B cell (primary cell): ENCODE measurements around the gene SPATA20. TPM values are rescaled to one million over a fixed set of nuclear protein-coding genes. Genes with fewer than 3 reads are reported as not detected.

ENCODE experiments used
- ATAC-seq: fragments of 200-7000 bp; cut with Tn5 transposase; one replicate; pipeline ENCODE4 v1.10.0; 2021; ENCODE audit warnings: low read depth, mild to moderate bottlenecking, moderate number of reproducible peaks, moderate library complexity
- CTCF ChIA-PET: fragments of 350-600 bp; sonication (Branson Sonifier 250); formaldehyde crosslinking; loops from one replicate; lab custom pipeline; 2021; ENCODE audit warnings: antibody characterized with exemption, inconsistent platforms; lab: Charles Lee
- POLR2A ChIA-PET: fragments of 350-600 bp; sonication (Branson Sonifier 250); formaldehyde crosslinking; loops from one replicate; lab custom pipeline; 2021; ENCODE audit warnings: antibody characterized with exemption; lab: Charles Lee
- DNase-seq: peaks from one replicate; pipeline ENCODE4 v3.0.0; 2013
- H2AFZ ChIP-seq: 2 replicates; pipeline ENCODE4 v1.6.1; 2012; ENCODE audit warnings: mild to moderate bottlenecking, low read depth, low read length; ENCODE audit not compliant: insufficient read depth, poor library complexity, severe bottlenecking
- H3K27ac ChIP-seq, 2 donors: 1 replicate in 1 of 2; 2 replicates in 1 of 2; pipeline ENCODE4 v1.5.1; 2012 to 2013; ENCODE audit warnings: low read length in 2 of 2, mild to moderate bottlenecking in 2 of 2, moderate library complexity in 1 of 2
- H3K27me3 ChIP-seq, 4 experiments: fragments of 200-600 bp in 1 of 4; sonication (generic) in 1 of 4; replicated peaks in 1 of 4; 1 replicate in 2 of 4; 2 replicates in 2 of 4; pipeline versions ENCODE4 v1.6.1 to v1.7.0; 2013 to 2016; ENCODE audit warnings: low read length in 3 of 4, mild to moderate bottlenecking in 2 of 4, mixed read lengths in 1 of 4, moderate library complexity in 1 of 4; ENCODE audit not compliant: insufficient read depth in 4 of 4, control insufficient read depth in 3 of 4; ENCODE audit errors: control extremely low read depth in 1 of 4
- H3K36me3 ChIP-seq, 2 experiments: replicated peaks in 1 of 2; 1 replicate in 1 of 2; 2 replicates in 1 of 2; pipeline versions ENCODE4 v1.6.1 to v1.7.1; 2013; ENCODE audit warnings: low read length in 1 of 2; ENCODE audit not compliant: insufficient read depth in 2 of 2, control insufficient read depth in 1 of 2; ENCODE audit errors: control extremely low read depth in 1 of 2, extremely low read depth in 1 of 2
- H3K4me1 ChIP-seq, 2 donors: fragments of 200-600 bp in 1 of 2; sonication (generic) in 1 of 2; 1 replicate in 1 of 2; 2 replicates in 1 of 2; pipeline versions ENCODE4 v1.5.1 to v1.6.1; 2013 to 2017; ENCODE audit warnings: low read length in 2 of 2; ENCODE audit not compliant: control insufficient read depth in 2 of 2, insufficient read depth in 2 of 2
- H3K4me2 ChIP-seq: replicated peaks from 2 replicates; pipeline ENCODE3; 2012; ENCODE audit warnings: mild to moderate bottlenecking, low read depth, low read length; ENCODE audit not compliant: poor library complexity, severe bottlenecking
- H3K4me3 ChIP-seq, 5 experiments: fragments of 200-600 bp in 1 of 5; sonication (generic) in 1 of 5; 1 replicate in 3 of 5; 2 replicates in 2 of 5; pipeline versions ENCODE4 v1.5.1 to v1.7.0; 2011 to 2016; ENCODE audit warnings: low read length in 4 of 5, mild to moderate bottlenecking in 4 of 5, low read depth in 2 of 5, control low read depth in 1 of 5, moderate library complexity in 1 of 5; ENCODE audit not compliant: insufficient read depth in 1 of 5; ENCODE audit errors: control extremely low read depth in 1 of 5, extremely low read depth in 1 of 5
- H3K79me2 ChIP-seq: fragments of 200-600 bp; sonication (generic); one replicate; pipeline ENCODE4 v1.6.0; 2016; ENCODE audit warnings: low read length; ENCODE audit not compliant: control insufficient read depth, insufficient read depth
- H3K9ac ChIP-seq: fragments of 200-600 bp; sonication (generic); 2 replicates; pipeline ENCODE4 v1.6.1; 2017; ENCODE audit warnings: mild to moderate bottlenecking, low read length, moderate library complexity
- H3K9me3 ChIP-seq, 3 donors: one replicate each; pipeline versions ENCODE4 v1.6.1 to v1.7.1; 2013; ENCODE audit warnings: low read length in 2 of 3; ENCODE audit not compliant: control insufficient read depth in 2 of 3, insufficient read depth in 1 of 3; ENCODE audit errors: control extremely low read depth in 1 of 3
- H4K20me1 ChIP-seq: 2 replicates; pipeline ENCODE4 v1.6.0; 2012; ENCODE audit warnings: mild to moderate bottlenecking, low read length; ENCODE audit not compliant: insufficient read depth, control insufficient read depth, poor library complexity, severe bottlenecking
- H3K27ac Mint-ChIP-seq: one replicate; pipeline ENCODE4 v1.8.0; 2021; ENCODE audit warnings: mixed read lengths
- H3K27me3 Mint-ChIP-seq: one replicate; pipeline ENCODE4 v1.8.0; 2021; ENCODE audit warnings: mixed read lengths
- H3K4me1 Mint-ChIP-seq: one replicate; pipeline ENCODE4 v1.8.0; 2021; ENCODE audit warnings: mixed read lengths
- H3K4me3 Mint-ChIP-seq: one replicate; pipeline ENCODE4 v1.8.0; 2021; ENCODE audit warnings: mixed read lengths
- H3K9me3 Mint-ChIP-seq: one replicate; pipeline ENCODE4 v1.8.0; 2022; ENCODE audit warnings: mixed read lengths; ENCODE audit not compliant: insufficient read depth
- CTCF ChIP-seq: fragments of 200-600 bp; IDR thresholded peaks from one replicate; pipeline ENCODE4 v1.8.0; 2022; ENCODE audit warnings: antibody characterized with exemption, mild to moderate bottlenecking
- EZH2 ChIP-seq: IDR thresholded peaks from 2 replicates; pipeline ENCODE4 v1.6.1; 2012; ENCODE audit warnings: borderline replicate concordance, low read depth, mild to moderate bottlenecking, moderate library complexity, low read length; ENCODE audit not compliant: insufficient read depth, poor library complexity, severe bottlenecking
- WGBS: methylation state at CpG from one replicate; pipeline ENCODE4 v1.1.5; 2013; ENCODE audit warnings: missing lambda C conversion rate; ENCODE audit not compliant: insufficient coverage; 5-methylcytosine and 5-hydroxymethylcytosine counted together
- intact Hi-C: fragments of 100-400 bp; cut with micrococcal nuclease; formaldehyde crosslinking; loops from one replicate; pipeline ENCODE4 v1.10.0; 2022
- polyA plus RNA-seq: library from polyadenylated mRNA; depleted of rRNA; stranded (reverse); fragments of >200 nt; gene quantifications from 2 replicates; pipeline ENCODE4 v1.2.3, GENCODE V29; 2012
- total RNA-seq, 2 donors: library from RNA; stranded (reverse); fragments of 120-200 nt in 1 of 2; gene quantifications; 1 replicate in 1 of 2; 2 replicates in 1 of 2; pipeline versions ENCODE4 v1.2.3 to v1.2.4, GENCODE V29; 2013 to 2022

Gene SPATA20
- total and polyA plus RNA-seq, 2 donors (not counting 1 experiment from before 2014, with no cell fraction given) = 61.7 to 68.5 TPM

GRCh38 chr17:50585346-50585745 lies 38.4 kb downstream of the SPATA20 start:
- Histone ChIP-seq H3K27me3 (peaks cover 0 to 5% (median 2%) of the 10 kb centered on the region in 4 experiments), H3K79me2 (no peaks in the 10 kb centered on the region), H3K9me3 (peaks cover 0 to 3% (median 0%) of the 10 kb centered on the region in 3 donors), H3K27ac (no peak overlapping the region), H2AFZ (no peak overlapping the region), H3K36me3 (no peaks in the 10 kb centered on the region), H3K4me3 (no peak overlapping the region), H3K4me2 (no peak overlapping the region), H3K4me1 (no peaks in the 10 kb centered on the region), H3K9ac (no peak overlapping the region), H4K20me1 (no peaks in the 10 kb centered on the region)
- Mint-ChIP-seq H3K9me3 (no peaks in the 10 kb centered on the region), H3K27ac (no peak overlapping the region), H3K27me3 (peaks cover 27% of the 10 kb centered on the region), H3K4me3 (no peak overlapping the region), H3K4me1 (no peaks in the 10 kb centered on the region)
- ChIA-PET POLR2A (no interaction called here), CTCF (no interaction called here)
- intact Hi-C loops = no loop called here
- DNase-seq (no peak), ATAC-seq (no peak)
- TF ChIP-seq EZH2 (no peak), CTCF (no peak)
- 90% methylated on average over 2 of the region's 4 CpGs for WGBS

GRCh38 chr17:50585891-50586290 lies 38.9 kb downstream of the SPATA20 start:
- peaks cover 26% of the 10 kb centered on the region for H3K27me3 Mint-ChIP-seq
- TF ChIP-seq CTCF (no peak), EZH2 (no peak)
- H3K9me3 Mint-ChIP-seq = no peaks in the 10 kb centered on the region
- WGBS = 76% methylated on average over 8 of the region's 8 CpGs
- H3K4me1 ChIP-seq = no peaks in the 10 kb centered on the region
- no peak overlapping the region for H3K4me3 ChIP-seq
- no peaks in the 10 kb centered on the region for H4K20me1 ChIP-seq
- no peak overlapping the region for H3K4me2 ChIP-seq
- H3K79me2 ChIP-seq = no peaks in the 10 kb centered on the region
- H3K4me3 Mint-ChIP-seq = no peak overlapping the region
- no peak overlapping the region for H3K27ac ChIP-seq
- ATAC-seq = no peak
- CTCF ChIA-PET = no interaction called here
- no peaks in the 10 kb centered on the region for H3K4me1 Mint-ChIP-seq
- POLR2A ChIA-PET = no interaction called here
- no peak overlapping the region for H3K9ac ChIP-seq
- no peak overlapping the region for H3K27ac Mint-ChIP-seq
- H3K36me3 ChIP-seq = no peaks in the 10 kb centered on the region
- H3K9me3 ChIP-seq = peaks cover 0 to 3% (median 0%) of the 10 kb centered on the region in 3 donors
- H2AFZ ChIP-seq = no peak overlapping the region
- H3K27me3 ChIP-seq = peaks cover 0 to 5% (median 1%) of the 10 kb centered on the region in 4 experiments
- intact Hi-C loops = no loop called here
- DNase-seq = no peak
